ENCODE results near the gene CGB3. TPM values are rescaled to one million over a fixed set of nuclear protein-coding genes. Genes with fewer than 3 reads are reported as not detected.
A peak's percentile ranks its signal among the peaks of the same experiment; 100 is the strongest.
"Not testable (repeated sequence)": the region's sequence is repeated elsewhere in the genome, so short reads cannot be mapped to it uniquely, and the experiment has no call there.

CGB3 gene
- total RNA-seq, 1 donor from 2014 or later: not detected

GRCh38 chr19:49042666-49043065 lies 18.5 kb upstream of the CGB3 start:
- not testable (repeated sequence) for DNase-seq (ENCODE audit: low read depth in 2 of 2)

- DNase-seq (ENCODE audit: low read depth in 2 of 2): no peak
These were observed 18.0 kb upstream of the CGB3 start for GRCh38 chr19:49042177-49042576.

- DNase-seq (ENCODE audit: low read depth in 2 of 2): not testable (repeated sequence)
These were observed 15.6 kb upstream of the CGB3 start for GRCh38 chr19:49039736-49040135.

GRCh38 chr19:49038557-49039276 lies 14.6 kb upstream of the CGB3 start:
- not testable (repeated sequence) for DNase-seq (ENCODE audit: low read depth in 2 of 2)

GRCh38 chr19:49038111-49038510 lies 14.0 kb upstream of the CGB3 start:
- not testable (repeated sequence) for DNase-seq (ENCODE audit: low read depth in 2 of 2)

GRCh38 chr19:49036815-49037214 lies 12.7 kb upstream of the CGB3 start, which contains the start of gene CGB1:
TSS of gene CGB1 (minus strand) at chr19:49036895. CDS start at chr19:49036711, 184 bp downstream.
- not testable (repeated sequence) for DNase-seq (ENCODE audit: low read depth in 2 of 2)

GRCh38 chr19:49031642-49032301 lies 7.6 kb upstream of the CGB3 start, which contains the start of gene CGB2:
TSS of gene CGB2 (plus strand) at chr19:49031890. CDS start at chr19:49032096, 206 bp downstream.
- DNase-seq (ENCODE audit: low read depth in 2 of 2): peak in 1 of 2 donors; percentile 24

- DNase-seq (ENCODE audit: low read depth in 2 of 2): not testable (repeated sequence)
These were observed 6.2 kb upstream of the CGB3 start for GRCh38 chr19:49030323-49030722.

- DNase-seq (ENCODE audit: low read depth in 2 of 2): not testable (repeated sequence)
These were observed 5.6 kb upstream of the CGB3 start for GRCh38 chr19:49029749-49030148.

- not testable (repeated sequence) for DNase-seq (ENCODE audit: low read depth in 2 of 2)
These were observed 4.6 kb upstream of the CGB3 start for GRCh38 chr19:49028686-49029085.

GRCh38 chr19:49025599-49025998 lies 1.5 kb upstream of the CGB3 start:
- DNase-seq (ENCODE audit: low read depth in 2 of 2): not testable (repeated sequence)

GRCh38 chr19:49025088-49025487 lies 955 bp upstream of the CGB3 start:
- DNase-seq (ENCODE audit: low read depth in 2 of 2): not testable (repeated sequence)

- no peak for DNase-seq (ENCODE audit: low read depth in 2 of 2)
These were observed 2.0 kb downstream of the CGB3 start for GRCh38 chr19:49022116-49022515.

GRCh38 chr19:49020931-49021895 lies 2.9 kb downstream of the CGB3 start:
- DNase-seq (ENCODE audit: low read depth in 2 of 2): no peak

GRCh38 chr19:49020342-49020741 lies 3.8 kb downstream of the CGB3 start:
- no peak for DNase-seq (ENCODE audit: low read depth in 2 of 2)

- DNase-seq (ENCODE audit: low read depth in 2 of 2): peak in 1 of 2 donors; percentile 42
These were observed 4.7 kb downstream of the CGB3 start for GRCh38 chr19:49019242-49019932.

- DNase-seq (ENCODE audit: low read depth in 2 of 2): not testable (repeated sequence)
These were observed 5.5 kb downstream of the CGB3 start for GRCh38 chr19:49018388-49019241.

GRCh38 chr19:49017666-49018351 lies 6.3 kb downstream of the CGB3 start:
- peak; percentile 23 to 68 for DNase-seq (ENCODE audit: low read depth in 2 of 2)

GRCh38 chr19:49017041-49017665 lies 7.0 kb downstream of the CGB3 start, which contains the start of gene LHB:
TSS of gene LHB (minus strand) at chr19:49017091. CDS start at chr19:49017081, 10 bp downstream.
- DNase-seq (ENCODE audit: low read depth in 2 of 2): no peak
